ENCODE data around the gene PCBD1.

Gene PCBD1

DNA sequence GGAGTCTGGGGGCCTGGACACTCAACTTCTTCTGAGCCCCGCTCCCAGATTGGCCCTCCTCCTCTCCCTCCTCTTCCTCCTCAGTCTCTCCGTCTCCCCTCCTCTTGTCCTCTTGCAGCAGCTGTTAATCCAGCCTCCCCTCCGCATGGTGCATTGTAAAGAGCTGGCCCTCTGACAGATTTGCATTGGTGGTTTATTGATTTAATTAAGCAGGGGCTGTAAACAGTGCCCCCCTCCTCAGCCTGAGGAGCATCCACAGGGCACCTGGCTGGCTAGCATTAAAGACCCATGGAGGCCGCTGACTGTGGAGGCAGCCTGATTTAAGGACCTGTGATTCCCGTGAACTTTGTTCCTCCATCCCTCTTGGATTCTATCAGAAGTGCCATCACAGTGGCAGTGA is 28.9 kb upstream of the PCBD1 start:
- no peak for DNase-seq

DNA sequence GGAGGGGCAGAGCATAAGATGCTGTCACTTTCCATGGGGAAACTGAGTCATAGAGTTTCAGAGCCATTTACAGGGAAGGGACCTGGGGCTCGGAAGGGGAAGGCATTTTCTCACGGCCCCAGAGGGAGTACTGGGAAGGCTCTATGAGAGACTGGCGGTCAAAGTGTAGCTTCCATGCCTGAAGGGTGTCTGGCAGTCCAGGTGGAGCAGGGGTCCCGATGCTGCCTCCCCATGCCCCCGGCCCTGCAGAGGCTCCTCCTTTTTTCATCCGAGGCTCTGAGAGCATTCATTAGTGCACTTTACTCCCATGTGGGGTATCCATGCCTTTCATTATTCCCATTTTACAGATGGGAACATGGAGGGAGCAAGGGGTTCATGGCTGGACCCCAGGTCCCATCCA is 27.9 kb upstream of the PCBD1 start:
- DNase-seq: no peak

DNA sequence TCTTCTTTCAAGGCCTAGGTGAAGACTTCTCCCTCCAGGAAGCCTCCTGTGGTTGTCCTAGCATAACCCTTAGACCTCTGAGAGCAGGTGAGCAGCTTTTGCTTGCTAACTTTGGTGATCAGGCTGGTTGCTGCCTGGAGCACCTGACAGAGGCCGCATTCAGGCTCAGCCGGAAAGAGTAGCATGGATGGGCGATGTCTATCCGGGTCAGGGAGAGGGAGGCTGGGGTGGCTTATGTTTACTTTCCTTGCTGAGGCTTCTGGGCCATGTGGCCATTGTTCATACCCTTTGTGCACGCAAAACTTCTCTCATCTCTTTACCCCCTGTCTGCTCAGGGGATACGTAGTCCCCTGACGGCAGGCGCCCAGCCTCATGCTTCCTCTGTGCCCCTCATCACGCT is 27.4 kb upstream of the PCBD1 start:
- no peak for DNase-seq

- no peak for DNase-seq
Observed at GRCh38 chr10:70915206-70915605, 26.8 kb upstream of the PCBD1 start.

DNA sequence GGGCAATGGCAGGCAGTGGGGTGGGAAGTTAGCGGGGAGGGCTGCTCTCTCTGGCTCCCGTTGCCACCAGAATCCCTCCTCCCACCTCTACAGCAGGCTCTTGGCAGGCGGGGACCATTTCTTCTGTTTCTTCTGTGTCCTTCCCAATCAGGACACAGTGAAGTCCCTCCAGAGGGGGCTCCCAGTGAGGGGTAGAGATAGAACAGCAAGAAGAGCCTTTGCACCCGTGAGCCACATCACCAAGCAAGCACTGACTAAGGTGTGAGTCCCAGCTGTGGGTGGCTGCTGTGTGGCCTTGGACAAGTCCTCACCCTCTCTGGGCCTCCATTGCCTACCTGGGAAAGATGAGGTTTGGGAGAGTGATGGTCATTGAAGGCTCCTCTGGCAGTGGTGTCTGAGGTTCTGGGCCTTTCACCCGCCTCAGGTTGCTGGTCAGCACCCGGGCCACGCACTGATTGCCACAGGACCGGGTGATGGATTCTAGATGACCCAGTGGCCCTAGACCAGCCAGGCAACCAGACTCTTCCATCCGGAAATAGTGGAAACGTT is 26.0 kb upstream of the PCBD1 start:
- no peak for DNase-seq

- no peak for DNase-seq
Observed at GRCh38 chr10:70913893-70914240, 25.5 kb upstream of the PCBD1 start.

GRCh38 chr10:70913191-70913892 is 25.0 kb upstream of the PCBD1 start:
- no peak for DNase-seq

- no peak for DNase-seq
Observed at GRCh38 chr10:70912556-70912955, 24.2 kb upstream of the PCBD1 start.

DNA sequence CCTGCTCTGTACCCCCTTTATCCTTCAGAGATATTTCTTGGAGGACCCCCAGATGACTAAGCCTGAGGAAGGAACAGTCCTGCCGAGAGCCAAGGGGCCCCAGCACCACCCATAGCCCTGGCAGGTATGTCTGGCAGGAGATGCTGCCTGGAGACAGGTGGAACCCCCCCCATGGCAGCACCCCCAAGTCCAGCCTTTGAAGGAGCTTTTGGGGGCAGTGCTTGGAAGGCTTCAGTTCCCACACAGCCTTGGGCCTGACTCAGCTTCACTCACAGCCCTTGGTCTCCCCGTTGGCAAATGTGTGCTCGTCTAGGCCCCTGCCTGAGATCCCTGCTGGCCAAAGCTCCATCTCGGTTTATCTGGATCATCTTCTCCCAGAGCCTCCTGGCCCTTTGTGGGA is 23.0 kb upstream of the PCBD1 start:
- no peak for DNase-seq

DNA sequence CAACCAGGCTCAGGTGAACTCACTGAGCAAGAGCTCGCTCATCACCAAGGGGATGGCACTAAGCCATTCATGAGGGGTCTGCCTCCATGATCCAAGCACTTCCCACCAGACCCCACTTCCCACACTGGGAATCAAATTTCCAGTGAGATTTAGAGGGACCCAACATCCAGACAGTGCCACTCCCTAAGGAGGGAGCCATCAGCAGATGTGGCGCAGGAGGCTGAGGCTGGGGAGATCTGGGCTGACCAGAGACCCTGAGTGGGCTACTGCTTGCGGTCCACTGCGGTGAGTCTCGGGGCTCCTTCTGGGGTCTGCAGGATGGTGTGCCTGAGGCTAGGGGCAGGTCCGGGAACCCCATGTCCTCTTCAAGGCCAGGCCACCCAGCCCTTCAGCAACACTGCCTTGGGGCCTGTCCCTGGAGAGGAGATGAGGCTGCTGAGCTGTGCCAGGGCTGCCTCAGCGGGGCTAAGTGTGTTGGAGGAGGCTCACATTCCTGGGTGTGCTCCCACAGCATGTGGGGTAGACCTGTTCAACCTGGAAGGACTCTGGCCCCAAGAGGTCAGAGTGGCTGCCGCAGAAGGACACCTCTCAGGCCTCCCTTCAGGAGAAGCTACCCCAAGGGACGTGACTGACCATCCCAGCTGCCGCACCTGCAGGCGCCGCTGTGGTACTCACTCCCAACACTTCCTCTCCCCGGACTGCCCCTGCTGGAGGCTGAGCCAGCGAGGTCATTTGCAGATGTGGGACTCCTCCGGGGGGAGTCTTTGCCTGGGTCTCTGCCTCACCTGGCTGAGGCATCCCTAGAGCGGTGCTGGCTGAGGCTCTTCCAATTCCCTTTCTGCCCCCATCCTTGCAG is 22.3 kb upstream of the PCBD1 start:
- DNase-seq: no peak

DNA sequence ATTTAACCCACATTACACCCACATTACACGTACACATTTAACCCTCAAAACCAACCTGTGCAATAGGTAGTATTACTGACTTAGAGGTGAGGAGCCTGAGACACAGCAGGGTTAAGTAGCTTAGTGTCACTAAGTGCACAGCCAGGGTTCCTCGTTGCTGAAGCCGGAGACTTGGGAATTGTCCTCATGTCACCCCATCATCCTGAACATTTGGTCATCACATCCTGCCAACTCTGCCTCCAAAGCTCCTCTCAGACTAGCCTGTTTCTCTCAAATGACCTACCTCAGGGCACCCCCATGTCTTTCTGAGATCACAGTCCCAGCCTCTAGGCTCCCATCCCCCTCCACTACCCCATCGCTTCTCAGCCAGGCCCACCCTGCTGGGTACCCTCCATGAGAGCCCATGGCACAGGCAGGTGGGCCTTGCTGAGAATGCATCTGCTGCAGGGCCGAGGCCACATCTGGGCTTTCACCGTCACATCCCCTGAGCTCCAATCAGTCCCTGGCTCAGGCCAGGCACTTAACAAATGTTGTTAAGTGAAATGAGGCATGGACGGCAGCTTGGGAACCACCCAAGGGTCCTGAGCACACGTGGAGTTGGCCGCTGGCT is 21.1 kb upstream of the PCBD1 start:
- no peak for DNase-seq

- DNase-seq: no peak
Observed at GRCh38 chr10:70908406-70909296, 20.3 kb upstream of the PCBD1 start.

DNA sequence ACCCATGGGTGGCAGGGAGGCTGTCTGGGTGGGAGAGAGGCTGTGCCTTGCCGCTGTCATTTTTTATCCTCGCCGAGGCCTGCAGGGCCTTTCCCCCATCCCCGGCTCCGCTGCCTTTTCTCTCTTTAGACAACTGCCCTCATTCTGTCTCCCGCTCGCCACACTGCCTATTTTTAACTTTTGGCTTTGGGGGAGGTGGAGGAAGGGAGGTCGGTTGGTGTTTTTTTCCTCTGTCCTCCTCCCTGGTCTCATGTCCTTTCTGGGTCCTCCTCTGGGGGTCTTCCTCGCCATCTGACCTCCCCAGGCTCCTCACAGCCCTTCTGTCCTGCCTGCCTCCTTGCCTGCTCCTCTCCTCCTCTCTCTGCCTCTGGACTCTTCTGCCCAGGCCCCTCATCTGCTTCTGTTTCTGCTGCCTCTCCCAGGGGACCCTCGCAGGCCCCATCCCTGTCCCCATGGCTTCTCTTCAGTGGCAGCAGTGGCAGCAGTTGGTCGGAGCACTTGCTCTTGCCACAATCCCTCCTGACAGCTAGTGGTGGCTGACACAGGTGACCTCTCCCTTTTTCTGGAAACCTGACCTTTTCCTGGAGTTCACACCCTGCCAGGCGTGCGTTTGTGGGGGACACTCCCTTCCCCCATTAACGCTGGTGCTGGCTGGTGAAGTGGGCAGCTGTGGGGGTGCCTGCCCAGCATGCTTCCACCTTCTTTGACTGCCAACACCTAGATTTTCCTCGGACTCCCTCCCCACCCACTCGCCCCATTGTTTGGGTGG is 19.5 kb upstream of the PCBD1 start:
- no peak for DNase-seq

- no peak for DNase-seq
Observed at GRCh38 chr10:70906953-70907636, 18.7 kb upstream of the PCBD1 start.

- no peak for DNase-seq
Observed at GRCh38 chr10:70906031-70906783, 17.8 kb upstream of the PCBD1 start.

GRCh38 chr10:70905071-70906021 is 17.0 kb upstream of the PCBD1 start:
- no peak for DNase-seq

DNA sequence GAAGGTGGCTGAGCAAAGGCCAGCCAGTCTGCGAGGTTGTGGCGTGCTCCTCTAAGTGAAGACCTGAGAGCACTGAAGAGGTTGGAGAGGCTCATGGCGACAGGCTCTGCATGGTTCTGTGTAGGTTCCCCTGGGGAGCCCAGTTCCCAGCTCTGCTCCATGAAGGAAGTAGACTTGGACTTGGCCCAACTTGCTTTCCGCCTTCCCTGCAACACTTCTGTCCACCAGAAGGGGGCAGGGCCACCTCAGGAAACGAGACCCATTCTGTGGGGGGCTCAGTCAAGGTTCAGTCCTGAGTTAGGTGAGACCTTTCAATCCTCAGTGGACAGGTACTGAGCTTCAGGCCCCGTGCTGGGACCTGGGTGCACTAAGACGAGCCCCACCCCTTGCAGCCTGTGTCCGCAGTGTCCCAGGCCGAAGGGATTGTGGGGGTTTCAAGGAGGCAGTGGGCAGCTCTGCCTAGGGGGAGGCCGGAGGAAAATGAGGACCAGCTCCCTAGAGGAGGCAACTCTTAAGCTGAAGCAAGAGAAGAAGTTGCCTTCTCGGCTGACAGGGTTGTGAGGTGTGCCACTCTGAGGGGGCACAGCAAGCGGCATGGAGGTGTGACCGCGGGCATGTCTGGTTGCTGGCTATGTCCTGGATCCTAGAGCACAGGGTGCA is 15.0 kb upstream of the PCBD1 start:
- DNase-seq: no peak

DNA sequence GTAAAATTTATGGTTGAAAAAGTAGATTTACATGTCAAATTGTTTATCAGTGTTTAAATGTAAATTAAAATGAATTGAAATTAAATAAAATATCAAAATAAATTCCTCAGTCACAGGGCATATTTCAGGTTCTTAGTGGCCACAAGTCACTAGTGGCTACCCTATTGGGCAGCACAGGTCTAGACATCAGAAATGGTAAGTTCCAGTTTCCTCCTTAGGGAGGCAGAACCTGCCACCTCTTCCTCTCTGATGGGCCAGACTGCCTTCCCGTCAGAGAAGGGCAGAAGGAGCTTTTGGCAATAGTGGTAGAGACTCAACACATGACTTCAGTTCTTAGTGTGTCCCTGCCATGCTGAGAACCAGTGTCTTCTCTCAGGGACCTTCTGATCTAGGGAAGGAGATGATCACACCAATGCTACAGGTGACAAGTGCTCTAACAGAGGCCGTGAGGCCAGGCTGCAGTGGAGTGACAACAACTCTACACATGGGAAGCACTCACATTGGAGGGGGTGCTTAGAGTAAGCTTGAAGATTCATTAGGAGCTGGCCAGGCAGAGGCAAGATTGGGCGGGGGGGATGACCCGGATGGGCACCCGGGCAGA is 14.4 kb upstream of the PCBD1 start:
- no peak for DNase-seq
